ENCODE data around the gene NAA10.

NAA10 gene

DNA sequence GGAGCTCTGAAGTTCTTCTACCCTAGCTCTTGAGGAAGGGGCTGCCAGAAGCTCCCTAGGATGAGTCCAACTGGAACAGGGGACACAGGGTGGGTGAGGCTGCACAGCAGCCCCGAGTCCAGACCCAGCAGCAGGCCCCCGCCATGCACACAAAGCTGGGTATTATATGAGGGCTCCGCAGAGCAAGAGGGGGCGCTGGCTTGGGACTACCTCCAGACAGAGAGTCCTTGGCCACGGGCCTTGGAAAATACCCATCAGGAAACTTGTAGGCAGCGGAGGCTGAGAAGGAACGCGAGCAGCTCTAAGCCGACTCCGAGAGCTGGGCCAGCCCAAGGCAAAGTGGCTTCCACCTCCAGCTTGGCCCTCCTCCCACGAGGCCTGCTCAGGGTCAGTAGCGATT is 28.7 kb upstream of the NAA10 start:
- no peak overlapping the region for H3K27ac ChIP-seq
- no peak for TF ChIP-seq ZFX (IDR thresholded peaks at IDR 0.05)
- TF ChIP-seq, protein P1, sequence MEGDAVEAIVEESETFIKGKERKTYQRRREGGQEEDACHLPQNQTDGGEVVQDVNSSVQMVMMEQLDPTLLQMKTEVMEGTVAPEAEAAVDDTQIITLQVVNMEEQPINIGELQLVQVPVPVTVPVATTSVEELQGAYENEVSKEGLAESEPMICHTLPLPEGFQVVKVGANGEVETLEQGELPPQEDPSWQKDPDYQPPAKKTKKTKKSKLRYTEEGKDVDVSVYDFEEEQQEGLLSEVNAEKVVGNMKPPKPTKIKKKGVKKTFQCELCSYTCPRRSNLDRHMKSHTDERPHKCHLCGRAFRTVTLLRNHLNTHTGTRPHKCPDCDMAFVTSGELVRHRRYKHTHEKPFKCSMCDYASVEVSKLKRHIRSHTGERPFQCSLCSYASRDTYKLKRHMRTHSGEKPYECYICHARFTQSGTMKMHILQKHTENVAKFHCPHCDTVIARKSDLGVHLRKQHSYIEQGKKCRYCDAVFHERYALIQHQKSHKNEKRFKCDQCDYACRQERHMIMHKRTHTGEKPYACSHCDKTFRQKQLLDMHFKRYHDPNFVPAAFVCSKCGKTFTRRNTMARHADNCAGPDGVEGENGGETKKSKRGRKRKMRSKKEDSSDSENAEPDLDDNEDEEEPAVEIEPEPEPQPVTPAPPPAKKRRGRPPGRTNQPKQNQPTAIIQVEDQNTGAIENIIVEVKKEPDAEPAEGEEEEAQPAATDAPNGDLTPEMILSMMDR (conservative IDR thresholded peaks at IDR 0.05): no peak

DNA sequence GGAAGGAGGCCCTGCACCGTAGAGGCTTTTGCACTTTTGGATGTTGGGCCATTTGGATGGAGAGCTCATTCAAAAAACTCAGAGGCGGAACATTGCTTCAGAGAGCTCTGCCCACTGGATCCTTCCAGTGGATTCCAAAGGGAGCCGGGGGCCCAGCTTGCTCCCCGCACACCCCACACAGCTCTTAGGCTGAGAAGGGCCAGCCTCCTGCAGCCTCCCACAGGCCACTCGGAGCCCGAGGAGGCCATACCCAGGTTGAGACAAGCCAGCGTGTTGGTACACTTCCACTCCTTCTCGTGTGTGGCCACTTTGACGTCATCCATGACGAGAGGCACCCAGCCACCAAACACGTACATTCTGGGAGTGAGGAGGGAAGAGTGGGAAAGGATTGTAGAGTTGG is 26.5 kb upstream of the NAA10 start:
- TF ChIP-seq, protein P1 (conservative IDR thresholded peaks at IDR 0.05): no peak
- TF ChIP-seq ZFX (IDR thresholded peaks at IDR 0.05): no peak
- no peak overlapping the region for H3K27ac ChIP-seq

DNA sequence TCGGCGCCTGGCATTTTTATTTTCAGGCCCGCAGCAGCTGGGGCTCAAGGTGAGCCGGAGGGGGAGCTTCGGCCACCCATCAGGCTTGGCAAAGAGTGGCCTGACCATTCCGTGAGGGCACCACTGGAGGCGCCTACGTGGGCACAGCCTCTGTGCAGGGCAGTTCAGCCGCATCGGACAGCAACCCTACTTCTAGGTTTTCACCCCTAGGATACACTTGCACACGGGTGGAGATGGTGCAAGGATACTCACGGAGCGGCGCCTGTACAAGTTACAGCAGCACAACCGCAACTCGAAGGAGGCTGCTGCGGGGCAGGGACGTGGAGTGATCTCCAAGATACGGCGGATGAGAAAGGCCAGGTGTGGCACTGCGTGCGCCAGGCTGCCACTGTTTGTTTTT is 25.9 kb upstream of the NAA10 start:
- TF ChIP-seq, protein P1 (conservative IDR thresholded peaks at IDR 0.05): no peak
- no peak for TF ChIP-seq ZFX (IDR thresholded peaks at IDR 0.05)
- no peak overlapping the region for H3K27ac ChIP-seq

DNA sequence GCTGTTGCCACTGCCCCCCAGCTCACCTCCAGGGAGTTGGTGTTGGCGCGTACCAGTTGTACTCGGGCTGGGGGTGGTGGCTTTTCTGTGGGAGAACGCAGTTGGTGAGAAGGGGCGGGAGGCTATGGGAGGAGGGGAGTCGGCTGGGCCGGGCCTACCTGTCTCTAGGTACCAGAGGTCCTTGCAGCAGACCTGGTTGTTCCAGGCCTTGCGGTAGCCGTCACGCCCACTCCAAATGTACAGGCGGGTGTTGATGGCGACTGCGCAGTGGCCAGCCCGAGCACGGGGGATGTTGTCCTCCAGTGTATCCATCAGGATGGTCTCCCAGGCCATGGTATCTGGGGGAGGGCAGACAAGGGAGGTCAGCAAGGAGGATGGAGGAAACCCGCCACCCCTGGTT is 25.2 kb upstream of the NAA10 start:
- TF ChIP-seq ZFX (IDR thresholded peaks at IDR 0.05): no peak
- TF ChIP-seq, protein P1 (conservative IDR thresholded peaks at IDR 0.05): no peak
- H3K27ac ChIP-seq: no peak overlapping the region

DNA sequence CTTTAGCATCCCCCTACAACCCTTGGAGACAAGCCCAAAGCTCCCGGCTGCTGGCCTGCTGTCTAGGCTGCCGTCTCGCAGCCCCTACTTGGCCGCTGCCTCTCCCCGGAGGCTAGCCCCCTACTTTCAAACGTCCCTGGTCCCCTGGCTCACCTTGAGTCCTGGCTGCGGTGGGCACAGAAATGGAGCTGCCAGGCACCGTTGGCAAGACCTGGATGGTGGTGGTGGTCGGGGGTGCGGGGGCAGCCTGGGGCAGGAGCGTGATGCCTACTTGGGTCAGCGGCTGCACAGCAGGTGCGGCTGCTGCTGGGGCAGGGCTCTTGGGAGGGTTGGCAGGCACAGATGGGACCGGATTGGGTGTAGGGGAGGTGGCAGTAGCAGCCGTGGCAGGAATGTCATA is 24.8 kb upstream of the NAA10 start:
- H3K27ac ChIP-seq: no peak overlapping the region
- TF ChIP-seq ZFX (IDR thresholded peaks at IDR 0.05): no peak
- TF ChIP-seq, protein P1 (conservative IDR thresholded peaks at IDR 0.05): no peak

DNA sequence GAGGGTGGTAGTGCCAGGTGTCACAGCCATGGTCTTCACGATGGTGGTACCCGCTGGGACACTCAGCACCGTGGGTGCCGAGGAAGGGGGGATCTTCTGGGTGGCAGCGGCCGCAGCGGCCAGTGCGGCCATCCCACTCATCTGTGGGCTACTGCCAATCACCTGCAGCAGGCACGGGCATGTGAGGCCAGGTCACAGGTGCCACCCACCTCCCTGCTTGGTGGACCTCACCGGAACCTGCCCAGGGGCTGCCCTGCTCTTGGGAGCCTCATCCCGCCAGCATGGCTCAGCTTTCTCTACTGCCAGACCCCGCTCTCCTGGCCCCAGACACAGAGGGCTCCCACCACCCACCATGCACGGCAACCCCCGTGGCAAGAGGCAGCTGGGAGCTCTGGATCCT is 23.8 kb upstream of the NAA10 start:
- no peak for TF ChIP-seq ZFX (IDR thresholded peaks at IDR 0.05)
- TF ChIP-seq, protein P1 (conservative IDR thresholded peaks at IDR 0.05): no peak
- H3K27ac ChIP-seq: no peak overlapping the region

DNA sequence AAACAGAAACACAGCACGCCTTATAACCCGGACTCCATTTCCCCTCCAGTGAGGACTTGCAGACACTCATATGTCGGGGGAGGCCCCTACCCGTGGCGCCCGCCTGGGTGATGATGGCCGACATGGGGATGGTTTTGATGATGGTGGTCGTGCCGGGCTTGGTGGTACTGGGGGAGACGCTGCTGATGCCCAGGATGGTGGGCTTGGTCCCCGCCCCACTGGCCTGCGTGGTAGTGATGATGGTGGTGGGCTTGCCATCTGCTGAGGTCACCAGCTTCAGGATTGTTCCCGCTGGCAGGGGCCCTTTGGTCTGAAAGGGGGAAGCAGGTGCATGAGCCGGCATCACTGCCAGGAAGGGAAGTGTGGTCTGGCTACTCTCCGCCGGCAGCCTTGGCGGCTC is 22.4 kb upstream of the NAA10 start:
- no peak overlapping the region for H3K27ac ChIP-seq
- TF ChIP-seq ZFX (IDR thresholded peaks at IDR 0.05): no peak
- TF ChIP-seq, protein P1 (conservative IDR thresholded peaks at IDR 0.05): no peak

Data from C4-2B (cell line).